GM21786 (cell line): Measurements from ENCODE around the gene ZNF786.
"Not testable (repeated sequence)": the region's sequence is repeated elsewhere in the genome, so short reads cannot be mapped to it uniquely, and the experiment has no call there.

ENCODE experiments used
- ATAC-seq: cut with Tn5 transposase; IDR thresholded peaks from one replicate; pipeline ENCODE4 v1.9.1; 2021; ENCODE audit not compliant: unreplicated experiment

The ZNF786 gene

GRCh38 chr7:149084407-149084806, 6.1 kb downstream of the ZNF786 start:
- no peak for ATAC-seq

GRCh38 chr7:149081914-149082313, 8.6 kb downstream of the ZNF786 start:
- ATAC-seq: no peak

DNA sequence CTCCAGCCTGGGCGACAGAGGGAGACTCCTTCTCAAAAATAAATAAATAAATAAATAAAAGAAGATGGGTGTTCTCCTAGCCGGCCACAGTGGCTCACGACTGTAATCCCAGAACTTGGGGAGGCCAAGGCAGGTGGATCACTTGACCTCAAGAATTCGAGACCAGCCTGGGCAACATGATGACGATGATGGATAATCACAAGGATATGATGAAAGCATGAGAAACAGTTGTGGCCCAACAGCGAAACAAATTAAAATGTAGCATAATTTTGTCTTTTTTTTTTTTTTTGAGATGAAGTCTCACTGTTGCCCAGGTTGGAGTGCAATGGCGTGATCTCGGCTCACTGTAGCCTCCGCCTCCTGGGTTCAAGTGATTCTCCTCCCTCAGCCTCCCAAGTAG, 12.9 kb downstream of the ZNF786 start:
- ATAC-seq: no peak

- ATAC-seq: no peak
Observed at GRCh38 chr7:149075286-149075685, 15.2 kb downstream of the ZNF786 start.

DNA sequence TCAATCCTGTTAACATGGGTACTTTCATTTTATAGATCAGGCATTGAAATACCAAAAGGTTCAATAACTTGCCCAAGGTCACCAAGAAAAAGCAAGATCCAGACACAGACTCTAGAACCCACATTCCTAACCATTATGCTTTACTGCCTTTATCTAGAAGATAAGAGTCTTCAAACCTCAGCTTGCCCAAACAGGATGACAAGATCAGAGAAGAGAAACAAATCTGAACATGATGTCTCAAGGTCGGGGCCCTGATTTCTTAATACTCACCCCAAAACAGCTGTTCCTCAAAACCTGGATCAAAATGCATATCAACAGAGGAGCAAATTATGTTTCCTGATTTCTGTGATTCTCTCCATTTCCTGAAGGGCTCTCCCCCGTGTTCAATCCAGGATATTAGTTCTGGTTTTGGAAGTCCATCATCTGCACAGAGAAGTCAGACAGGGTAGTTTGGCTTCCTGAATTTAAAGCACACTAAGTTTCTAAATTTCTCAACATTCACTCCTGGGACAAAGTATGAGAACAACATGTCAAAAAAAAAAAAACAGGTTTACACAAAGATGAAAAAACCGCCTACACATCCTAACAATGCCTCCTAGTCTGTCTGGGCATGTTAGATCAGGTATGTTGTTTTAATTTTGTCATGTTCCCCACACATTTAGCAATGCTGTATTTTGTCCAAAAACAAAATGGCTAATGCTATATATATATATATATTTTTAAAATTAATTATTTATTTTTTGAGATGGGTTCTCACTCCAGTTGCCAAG, 16.2 kb downstream of the ZNF786 start:
- no peak for ATAC-seq

DNA sequence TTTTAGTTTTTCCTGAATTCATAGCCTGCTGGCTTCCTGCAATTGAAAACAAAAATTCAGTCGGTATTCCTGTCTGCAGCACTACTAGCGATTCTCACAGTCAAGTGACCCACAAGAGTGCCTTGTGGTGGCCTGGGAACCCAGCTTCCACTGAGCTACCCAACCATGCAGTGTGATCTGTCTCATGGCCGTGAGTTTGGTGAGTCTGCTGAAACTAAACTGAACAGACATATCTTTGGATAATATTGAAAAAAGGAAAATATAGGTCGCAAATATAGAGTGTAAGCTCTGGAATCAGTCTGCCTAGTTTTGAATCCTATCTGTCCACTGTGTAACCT, 18.1 kb downstream of the ZNF786 start:
- no peak for ATAC-seq

DNA sequence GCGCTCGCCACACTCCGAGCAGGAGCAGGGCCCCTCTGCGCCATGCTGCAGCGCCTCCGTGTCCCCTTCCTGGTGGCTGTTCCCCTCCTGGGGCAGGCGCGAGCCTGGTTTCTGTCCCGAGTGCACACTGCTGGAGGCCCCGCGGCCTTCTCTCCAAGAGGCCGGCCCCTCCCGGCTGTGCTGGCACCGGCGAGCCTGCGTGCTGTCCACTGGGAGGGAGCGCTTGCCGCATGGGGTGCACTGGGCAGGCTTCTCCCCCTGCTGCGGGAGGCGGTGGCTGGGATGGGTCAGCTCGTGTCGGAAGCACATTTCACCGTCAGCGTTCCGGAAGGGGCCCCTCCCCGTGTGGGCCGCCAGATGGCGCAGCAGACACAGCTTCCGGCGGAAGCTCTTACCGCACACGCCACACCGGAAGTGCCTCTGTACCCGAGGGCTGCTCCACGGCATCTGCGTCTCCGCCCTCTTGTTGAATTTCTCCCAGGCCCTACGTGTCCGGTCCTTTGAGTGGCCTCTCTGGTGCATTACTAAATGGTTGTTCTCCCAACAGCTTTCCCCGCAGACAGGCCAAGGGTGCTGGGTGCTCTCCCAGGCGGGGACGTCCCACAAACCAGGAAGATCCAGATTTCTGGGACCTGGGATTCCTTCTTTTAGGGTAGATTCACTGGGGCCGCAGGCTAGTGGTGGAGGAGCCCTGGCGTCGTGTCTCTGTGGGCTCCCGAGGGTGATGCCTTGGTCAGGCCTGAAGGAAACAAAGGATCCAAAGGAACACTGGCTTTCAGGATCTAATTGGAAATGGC, 18.7 kb downstream of the ZNF786 start:
- ATAC-seq: no peak

GRCh38 chr7:149071182-149071635, 19.3 kb downstream of the ZNF786 start:
- no peak for ATAC-seq

- ATAC-seq: no peak
Observed at GRCh38 chr7:149070372-149071125, 20.0 kb downstream of the ZNF786 start.

- no peak for ATAC-seq
Observed at GRCh38 chr7:149067869-149068268, 22.6 kb downstream of the ZNF786 start.

DNA sequence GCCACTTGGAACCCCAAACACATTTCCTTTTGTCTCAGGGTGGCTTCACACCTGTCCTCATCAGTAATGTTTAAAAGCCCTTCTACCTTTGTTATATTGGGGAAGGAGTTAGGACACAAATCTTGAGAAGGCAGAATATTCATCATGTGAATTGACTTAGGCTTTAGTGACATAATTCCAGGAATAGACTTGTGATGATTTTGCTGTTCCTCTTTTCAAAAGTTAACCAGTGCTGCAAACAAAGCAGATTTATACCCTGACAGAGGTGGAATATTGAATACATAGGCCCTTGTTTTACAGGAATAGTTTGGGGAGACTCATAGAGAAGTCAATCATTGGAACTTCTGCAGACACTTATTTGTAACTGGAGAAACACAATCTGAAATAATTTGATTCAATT, 27.0 kb downstream of the ZNF786 start:
- ATAC-seq: no peak

DNA sequence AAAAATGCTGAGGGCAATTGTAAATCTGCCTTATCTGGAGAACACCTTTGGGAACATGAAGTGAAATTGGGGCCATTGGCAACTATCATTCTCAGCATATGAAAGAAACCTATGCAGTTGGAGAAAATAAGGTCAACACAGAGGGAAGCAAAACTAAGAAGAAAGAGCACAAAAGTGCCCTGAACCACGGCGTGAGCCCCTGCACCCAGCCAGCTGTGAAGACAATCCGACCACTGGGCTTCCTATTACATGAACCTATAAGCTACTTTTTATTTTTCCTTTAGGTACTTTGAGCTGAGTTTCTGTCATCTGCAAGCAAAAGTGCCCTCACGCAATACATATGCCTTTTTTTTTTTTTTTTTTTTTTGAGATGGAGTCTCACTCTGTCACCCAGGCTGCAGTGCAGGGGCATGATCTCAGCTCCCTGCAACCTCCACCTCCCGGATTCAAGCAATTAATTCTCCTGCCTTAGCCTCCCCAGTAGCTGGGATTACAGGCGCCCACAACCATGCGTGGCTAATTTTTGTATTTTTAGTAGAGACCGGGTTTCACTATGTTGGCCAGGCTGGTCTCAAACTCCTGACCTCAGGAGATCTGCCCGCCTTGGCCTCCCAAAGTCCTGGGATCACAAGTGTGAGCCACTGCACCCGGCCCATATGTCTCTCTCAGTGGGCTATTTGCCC, 28.2 kb downstream of the ZNF786 start:
- ATAC-seq: not testable (repeated sequence)

- no peak for ATAC-seq
Observed at GRCh38 chr7:149060156-149060555, 30.4 kb downstream of the ZNF786 start.

- ATAC-seq: no peak
Observed at GRCh38 chr7:149053885-149054284, 36.6 kb downstream of the ZNF786 start.

GRCh38 chr7:149053384-149053783, 37.1 kb downstream of the ZNF786 start:
- ATAC-seq: no peak

DNA sequence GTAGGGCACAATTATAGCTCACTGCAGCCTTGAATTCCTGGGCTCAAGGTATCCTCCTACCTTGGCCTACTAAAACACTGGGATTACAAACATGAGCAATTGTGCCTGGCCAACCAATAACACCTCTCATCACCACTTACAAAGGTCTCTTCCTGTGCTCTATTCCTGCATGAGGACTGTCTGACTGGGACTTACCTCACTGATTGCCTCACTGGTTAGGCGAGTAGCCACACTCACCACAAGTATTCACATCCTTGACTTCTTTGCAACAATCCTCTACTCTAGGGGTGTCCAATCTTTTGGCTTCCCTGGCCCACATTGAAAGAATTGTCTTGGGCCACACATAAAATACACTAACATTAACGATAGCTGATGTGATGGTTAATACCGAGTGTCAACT, 39.6 kb downstream of the ZNF786 start:
- ATAC-seq: no peak

DNA sequence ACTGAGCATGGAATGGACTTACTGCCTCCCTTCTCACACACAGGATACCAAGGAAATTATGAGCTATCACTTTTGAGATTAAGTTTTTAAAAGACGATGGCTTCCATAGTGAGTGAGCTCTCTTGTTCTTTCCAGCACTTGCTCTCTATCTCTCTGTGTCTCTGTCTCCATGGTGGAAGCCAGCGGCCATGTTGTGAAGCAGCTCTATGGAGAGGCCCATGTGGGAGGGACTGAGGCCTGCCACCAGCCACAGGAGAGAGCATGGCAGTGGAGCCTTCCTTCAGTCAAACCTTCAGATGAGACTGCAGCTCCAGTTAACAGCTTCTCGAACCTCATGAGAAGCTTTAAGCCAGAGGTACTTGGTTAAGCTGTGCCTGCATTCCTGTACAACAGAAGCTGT, 41.7 kb downstream of the ZNF786 start:
- no peak for ATAC-seq

DNA sequence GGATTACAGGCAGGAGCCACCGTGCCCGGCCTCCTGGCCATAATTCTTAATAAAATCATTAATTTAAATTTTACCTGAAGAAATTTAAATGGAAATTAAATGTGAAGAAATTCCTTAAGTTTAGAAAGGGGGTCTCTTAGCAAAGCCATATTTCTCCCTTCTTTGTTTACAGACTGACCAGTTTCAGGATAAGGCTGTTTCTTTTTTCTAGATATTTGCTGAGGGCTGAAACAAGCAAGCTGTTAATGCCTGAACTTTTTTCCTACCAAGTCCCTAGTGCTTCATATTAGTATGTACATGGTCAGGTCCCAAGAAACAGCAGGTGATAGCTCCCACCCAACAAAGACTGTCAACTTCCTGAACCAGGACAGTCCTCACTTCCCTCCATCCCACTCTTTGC, 44.1 kb downstream of the ZNF786 start:
- ATAC-seq: no peak

- ATAC-seq: no peak
Observed at GRCh38 chr7:149043936-149044335, 46.6 kb downstream of the ZNF786 start.

GRCh38 chr7:149041350-149041749, 49.2 kb downstream of the ZNF786 start:
- no peak for ATAC-seq

- ATAC-seq: not testable (repeated sequence)
Observed at GRCh38 chr7:149038641-149039040, 51.9 kb downstream of the ZNF786 start.
